Stimulated activated CD4-positive, alpha-beta T cell treated with anti-CD3 and anti-CD28 coated beads, Interleukin-4, amount 100 ng/mL, for 4 hours (primary cell): ENCODE measurements around the gene TTYH2.
"Not testable (repeated sequence)": the region's sequence is repeated elsewhere in the genome, so short reads cannot be mapped to it uniquely, and the experiment has no call there.

ENCODE experiments used
- DNase-seq, 2 experiments: peaks; one replicate each; pipeline ENCODE4 v3.0.0-alpha.2; 2020

Gene TTYH2

GRCh38 chr17:74270333-74270732 is 57.0 kb downstream of the TTYH2 start:
- DNase-seq, result no peak

- DNase-seq, result no peak
Observed at GRCh38 chr17:74271281-74271680, 57.9 kb downstream of the TTYH2 start.

GRCh38 chr17:74271901-74272561 is 58.7 kb downstream of the TTYH2 start:
- DNase-seq, result no peak

- DNase-seq, result no peak
Observed at GRCh38 chr17:74272731-74273201, 59.4 kb downstream of the TTYH2 start.

GRCh38 chr17:74274060-74274708 is 60.8 kb downstream of the TTYH2 start, which contains the start of gene DNAI2:
DNAI2 (plus strand) TSS chr17:74274234; CDS start chr17:74281818, 7,584 bp downstream.
- no peak for DNase-seq

- no peak for DNase-seq
Observed at GRCh38 chr17:74274709-74275340, 61.5 kb downstream of the TTYH2 start.

- no peak for DNase-seq
Observed at GRCh38 chr17:74276051-74276476, 62.7 kb downstream of the TTYH2 start.

GRCh38 chr17:74276541-74277009 is 63.2 kb downstream of the TTYH2 start:
- no peak for DNase-seq

GRCh38 chr17:74277935-74278334 is 64.6 kb downstream of the TTYH2 start:
- no peak for DNase-seq

GRCh38 chr17:74279617-74280016 is 66.2 kb downstream of the TTYH2 start:
- DNase-seq, result not testable (repeated sequence)

GRCh38 chr17:74280093-74280513 is 66.7 kb downstream of the TTYH2 start:
- DNase-seq, result peak; percentile 29 to 49

- no peak for DNase-seq
Observed at GRCh38 chr17:74281799-74282198, 68.4 kb downstream of the TTYH2 start.

GRCh38 chr17:74282274-74282586 is 68.9 kb downstream of the TTYH2 start:
- DNase-seq, result not testable (repeated sequence)

- peak; percentile 29 to 44 for DNase-seq
Observed at GRCh38 chr17:74282587-74283370, 69.4 kb downstream of the TTYH2 start.

- no peak for DNase-seq
Observed at GRCh38 chr17:74283371-74283673, 70.0 kb downstream of the TTYH2 start.

GRCh38 chr17:74287031-74287602 is 73.7 kb downstream of the TTYH2 start:
- DNase-seq, result no peak

GRCh38 chr17:74288785-74289184 is 75.4 kb downstream of the TTYH2 start:
- DNase-seq, result no peak

- no peak for DNase-seq
Observed at GRCh38 chr17:74289688-74290087, 76.3 kb downstream of the TTYH2 start.

GRCh38 chr17:74290340-74290739 is 77.0 kb downstream of the TTYH2 start:
- DNase-seq, result no peak

- DNase-seq, result no peak
Observed at GRCh38 chr17:74292495-74292894, 79.1 kb downstream of the TTYH2 start.

GRCh38 chr17:74295625-74296547 is 82.5 kb downstream of the TTYH2 start:
- no peak for DNase-seq

- no peak for DNase-seq
Observed at GRCh38 chr17:74296548-74296936, 83.2 kb downstream of the TTYH2 start.
